Activated gamma-delta T cell treated with Interleukin-2 at 50 U/mL for 16 hours (primary cell): ENCODE results near the gene AK4.

ENCODE experiments used
- DNase-seq: peaks from one replicate; pipeline ENCODE4 v3.0.0-alpha.2; 2020

The AK4 gene

GRCh38 chr1:65178235-65178634 is 30.2 kb downstream of the AK4 start:
- no peak for DNase-seq

- no peak for DNase-seq
These were observed 31.1 kb downstream of the AK4 start for GRCh38 chr1:65179148-65179547.

GRCh38 chr1:65180977-65181376 is 33.0 kb downstream of the AK4 start:
- DNase-seq, result no peak

GRCh38 chr1:65182658-65183268 is 34.8 kb downstream of the AK4 start:
- DNase-seq, result no peak

- no peak for DNase-seq
These were observed 41.6 kb downstream of the AK4 start for GRCh38 chr1:65189576-65190115.

- no peak for DNase-seq
These were observed 42.2 kb downstream of the AK4 start for GRCh38 chr1:65190229-65190628.

GRCh38 chr1:65193129-65193695 is 45.2 kb downstream of the AK4 start:
- DNase-seq, result no peak

- no peak for DNase-seq
These were observed 47.8 kb downstream of the AK4 start for GRCh38 chr1:65195495-65196417.

- DNase-seq, result no peak
These were observed 48.9 kb downstream of the AK4 start for GRCh38 chr1:65196926-65197325.

- no peak for DNase-seq
These were observed 49.6 kb downstream of the AK4 start for GRCh38 chr1:65197636-65198035.

- no peak for DNase-seq
These were observed 50.1 kb downstream of the AK4 start for GRCh38 chr1:65198096-65198495.

- DNase-seq, result no peak
These were observed 52.4 kb downstream of the AK4 start for GRCh38 chr1:65200411-65200810.

- no peak for DNase-seq
These were observed 58.8 kb downstream of the AK4 start for GRCh38 chr1:65206836-65207235.

- DNase-seq, result no peak
These were observed 59.3 kb downstream of the AK4 start for GRCh38 chr1:65207317-65207716.

- no peak for DNase-seq
These were observed 60.6 kb downstream of the AK4 start for GRCh38 chr1:65208563-65208973.

- no peak for DNase-seq
These were observed 61.2 kb downstream of the AK4 start for GRCh38 chr1:65209005-65209885.

GRCh38 chr1:65210325-65210724 is 62.3 kb downstream of the AK4 start:
- no peak for DNase-seq

- no peak for DNase-seq
These were observed 63.3 kb downstream of the AK4 start for GRCh38 chr1:65211331-65211730.

GRCh38 chr1:65213271-65214023 is 65.4 kb downstream of the AK4 start:
- no peak for DNase-seq

GRCh38 chr1:65214340-65215027 is 66.5 kb downstream of the AK4 start:
- no peak for DNase-seq

GRCh38 chr1:65216989-65217388 is 69.0 kb downstream of the AK4 start:
- DNase-seq, result no peak
